OCI-LY7 (cell line): ENCODE measurements around the gene GPRC5A. TPM values are rescaled to one million over a fixed set of nuclear protein-coding genes. Genes with fewer than 3 reads are reported as not detected.

ENCODE experiments used
- BruUV-seq: library from RNA; stranded (reverse); fragments of 400-500 nt; replicated peaks from 2 replicates; lab custom pipeline; 2021; lab: Mats Ljungman, UMichigan
- CTCF ChIA-PET: fragments of 300-600 bp; sonication (Branson Sonifier 250); formaldehyde crosslinking; loops from one replicate; lab custom pipeline; 2022; ENCODE audit warnings: antibody characterized with exemption; ENCODE audit not compliant: unreplicated experiment; lab: Charles Lee
- POLR2A ChIA-PET: fragments of 300-600 bp; sonication (Branson Sonifier 250); formaldehyde crosslinking; loops from one replicate; lab custom pipeline; 2022; ENCODE audit warnings: antibody characterized with exemption; lab: Charles Lee
- DNase-seq: peaks from one replicate; pipeline ENCODE4 v3.0.0-alpha.2; 2015; ENCODE audit warnings: low spot score
- H2AFZ ChIP-seq: fragments of 200-600 bp; sonication (generic), shearing (Covaris generic); 2 replicates; pipeline ENCODE4 v1.6.1; 2014; ENCODE audit warnings: mild to moderate bottlenecking, antibody characterized with exemption, low read length, moderate library complexity
- H3K27ac ChIP-seq: fragments of 200-600 bp; sonication (generic); 2 replicates; pipeline ENCODE4 v1.5.1; 2014; ENCODE audit warnings: mixed run types, low read depth, mild to moderate bottlenecking, moderate library complexity, low read length, inconsistent platforms; ENCODE audit not compliant: poor library complexity, severe bottlenecking
- H3K36me3 ChIP-seq: fragments of 200-600 bp; sonication (generic); 2 replicates; pipeline ENCODE4 v1.6.1; 2014; ENCODE audit warnings: mild to moderate bottlenecking, antibody characterized with exemption, low read length, moderate library complexity, mixed read lengths; ENCODE audit not compliant: insufficient read depth
- H3K4me1 ChIP-seq: fragments of 200-600 bp; sonication (generic); 2 replicates; pipeline ENCODE4 v1.5.1; 2014; ENCODE audit warnings: mild to moderate bottlenecking, low read length; ENCODE audit not compliant: insufficient read depth, poor library complexity, severe bottlenecking
- H3K4me2 ChIP-seq: fragments of 200-600 bp; sonication (generic); 2 replicates; pipeline ENCODE4 v1.6.1; 2014; ENCODE audit warnings: mild to moderate bottlenecking, low read length
- H3K4me3 ChIP-seq: fragments of 200-600 bp; sonication (generic); 2 replicates; pipeline ENCODE4 v1.5.1; 2014; ENCODE audit warnings: mild to moderate bottlenecking, low read depth, low read length; ENCODE audit not compliant: poor library complexity, severe bottlenecking
- H3K79me2 ChIP-seq: fragments of 200-600 bp; sonication (generic); 2 replicates; pipeline ENCODE4 v1.6.1; 2016; ENCODE audit warnings: low read depth, mild to moderate bottlenecking, low read length, moderate library complexity, mixed read lengths; ENCODE audit not compliant: insufficient read depth
- H3K9me2 ChIP-seq: fragments of 200-600 bp; sonication (generic); 2 replicates; pipeline ENCODE4 v1.6.1; 2016; ENCODE audit warnings: mild to moderate bottlenecking, low read length, mixed read lengths; ENCODE audit not compliant: insufficient read depth
- H3K9me3 ChIP-seq: fragments of 200-600 bp; sonication (generic); 2 replicates; pipeline ENCODE4 v1.6.1; 2014; ENCODE audit warnings: mild to moderate bottlenecking, mixed run types, low read length, mixed read lengths
- H4K20me1 ChIP-seq: fragments of 200-600 bp; sonication (generic); 2 replicates; pipeline ENCODE4 v1.6.1; 2014; ENCODE audit warnings: mild to moderate bottlenecking, antibody characterized with exemption, low read length, moderate library complexity, mixed read lengths; ENCODE audit not compliant: insufficient read depth
- EZH2phosphoT487 ChIP-seq: fragments of 200-600 bp; sonication (generic); IDR thresholded peaks from 2 replicates; pipeline ENCODE4 v1.6.1; 2018; ENCODE audit warnings: low read depth, borderline replicate concordance, mild to moderate bottlenecking, mixed run types, antibody characterized with exemption, low read length, moderate library complexity, mixed read lengths
- intact Hi-C: fragments of 100-400 bp; cut with micrococcal nuclease; formaldehyde crosslinking; loops from one replicate; pipeline ENCODE4 v1.10.0; 2022; ENCODE audit not compliant: unreplicated experiment
- total RNA-seq, 2 experiments: library from RNA; depleted of rRNA in 1 of 2; stranded (reverse); fragments of >200 nt in 1 of 2; shearing (Covaris generic) in 1 of 2; gene quantifications; 2 replicates each; pipeline ENCODE4 v1.2.3, GENCODE V29; 2014 to 2022
- TF ChIP-seq, protein P1 (sequence below): fragments of 200-600 bp; sonication (generic); conservative IDR thresholded peaks from 2 replicates; pipeline ENCODE4 v1.5.1; 2014; ENCODE audit warnings: mild to moderate bottlenecking, antibody characterized with exemption, low read length, moderate library complexity, mixed read lengths

GPRC5A gene
- total RNA-seq, 2 experiments from 2014 or later: 0.25 TPM; not detected in 1

DNA sequence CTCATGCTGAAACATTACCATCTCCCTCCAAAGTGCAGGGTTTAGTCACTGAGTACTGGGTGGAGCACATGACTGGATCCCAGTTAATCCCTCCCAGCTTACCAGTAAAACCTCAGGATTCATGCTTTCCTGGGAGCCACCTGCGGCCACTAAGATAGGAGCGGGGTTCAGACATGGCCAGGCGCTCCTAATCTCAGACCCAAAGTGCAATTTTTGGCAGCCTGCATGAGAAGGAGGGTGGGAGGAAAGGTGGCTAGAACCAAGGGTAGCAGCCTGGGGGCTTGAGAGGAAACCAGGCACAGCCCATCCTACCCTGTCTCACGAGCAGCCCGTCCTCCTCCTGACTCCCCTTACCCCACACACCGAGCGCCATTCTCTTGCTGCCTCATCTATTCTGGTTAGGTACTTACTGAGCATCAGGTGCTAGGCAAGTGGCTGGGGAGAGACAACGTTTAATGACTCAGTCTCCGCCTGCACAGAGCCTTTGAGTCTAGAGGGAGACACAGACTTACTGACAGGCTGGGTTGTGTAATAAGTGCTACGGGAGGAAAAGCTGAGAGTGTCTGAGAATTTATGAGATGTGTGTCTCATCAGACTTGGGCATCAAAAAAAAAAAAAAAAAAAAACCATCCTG is 9.9 kb downstream of the GPRC5A start:
- CTCF ChIA-PET: no interaction called here
- TF ChIP-seq, protein P1, sequence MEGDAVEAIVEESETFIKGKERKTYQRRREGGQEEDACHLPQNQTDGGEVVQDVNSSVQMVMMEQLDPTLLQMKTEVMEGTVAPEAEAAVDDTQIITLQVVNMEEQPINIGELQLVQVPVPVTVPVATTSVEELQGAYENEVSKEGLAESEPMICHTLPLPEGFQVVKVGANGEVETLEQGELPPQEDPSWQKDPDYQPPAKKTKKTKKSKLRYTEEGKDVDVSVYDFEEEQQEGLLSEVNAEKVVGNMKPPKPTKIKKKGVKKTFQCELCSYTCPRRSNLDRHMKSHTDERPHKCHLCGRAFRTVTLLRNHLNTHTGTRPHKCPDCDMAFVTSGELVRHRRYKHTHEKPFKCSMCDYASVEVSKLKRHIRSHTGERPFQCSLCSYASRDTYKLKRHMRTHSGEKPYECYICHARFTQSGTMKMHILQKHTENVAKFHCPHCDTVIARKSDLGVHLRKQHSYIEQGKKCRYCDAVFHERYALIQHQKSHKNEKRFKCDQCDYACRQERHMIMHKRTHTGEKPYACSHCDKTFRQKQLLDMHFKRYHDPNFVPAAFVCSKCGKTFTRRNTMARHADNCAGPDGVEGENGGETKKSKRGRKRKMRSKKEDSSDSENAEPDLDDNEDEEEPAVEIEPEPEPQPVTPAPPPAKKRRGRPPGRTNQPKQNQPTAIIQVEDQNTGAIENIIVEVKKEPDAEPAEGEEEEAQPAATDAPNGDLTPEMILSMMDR: no peak
- TF ChIP-seq EZH2phosphoT487: no peak

DNA sequence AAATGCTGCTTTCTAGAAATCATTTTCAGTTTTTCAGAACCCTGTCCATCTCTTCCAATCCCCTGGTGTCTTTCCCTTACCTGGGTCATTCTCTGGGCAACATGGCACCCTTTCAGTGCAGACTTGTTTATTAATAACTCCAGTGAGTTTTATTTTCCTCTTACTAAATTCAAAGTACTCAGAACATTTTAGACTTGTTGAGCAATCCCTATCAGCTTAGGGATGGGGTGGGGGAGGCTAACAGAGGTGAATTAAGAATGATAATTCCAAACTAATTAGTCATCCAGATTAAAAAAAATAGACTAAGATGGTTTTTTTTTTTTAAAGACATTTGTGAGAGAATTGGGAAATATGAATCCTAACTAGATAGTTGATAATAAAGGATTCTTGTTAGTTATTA is 10.7 kb downstream of the GPRC5A start:
- ChIA-PET POLR2A (no interaction called here), CTCF (no interaction called here)
- Histone ChIP-seq H2AFZ (no peak overlapping the region), H3K9me2 (no peaks in the 10 kb centered on the region), H3K4me3 (no peak overlapping the region), H3K27ac (no peak overlapping the region), H3K4me2 (no peak overlapping the region), H3K4me1 (no peaks in the 10 kb centered on the region), H4K20me1 (no peaks in the 10 kb centered on the region), H3K9me3 (no peaks in the 10 kb centered on the region), H3K36me3 (no peaks in the 10 kb centered on the region), H3K79me2 (no peaks in the 10 kb centered on the region)
- intact Hi-C loops: no loop called here
- no peak for TF ChIP-seq EZH2phosphoT487
- TF ChIP-seq, protein P1: no peak
- no peak for DNase-seq
- BruUV-seq: no TSS peak

More for the DNA sequence above, 9.9 kb downstream of the GPRC5A start:
- no peak for DNase-seq
- no peak overlapping the region for H3K27ac ChIP-seq
- intact Hi-C loops: no loop called here
- BruUV-seq: no TSS peak
- no peaks in the 10 kb centered on the region for H3K4me1 ChIP-seq
- no peak overlapping the region for H2AFZ ChIP-seq
- H3K9me3 ChIP-seq: no peaks in the 10 kb centered on the region
- H3K9me2 ChIP-seq: no peaks in the 10 kb centered on the region
- no peaks in the 10 kb centered on the region for H3K36me3 ChIP-seq
- no peaks in the 10 kb centered on the region for H3K79me2 ChIP-seq
- POLR2A ChIA-PET: interaction anchor here (0.7 kb wide), 1 partner anchor 13 kb away, joined by 3 read pairs; no protein-coding TSS in a partner anchor
- no peaks in the 10 kb centered on the region for H4K20me1 ChIP-seq
- H3K4me2 ChIP-seq: no peak overlapping the region
- no peak overlapping the region for H3K4me3 ChIP-seq
